ENCODE measurements around the gene FGFRL1.
"Not testable (repeated sequence)": the region's sequence is repeated elsewhere in the genome, so short reads cannot be mapped to it uniquely, and the experiment has no call there.

Gene FGFRL1

GRCh38 chr4:1041936-1042330 lies 30.5 kb downstream of the FGFRL1 start:
- no peak for DNase-seq

- no peak for DNase-seq
These were observed 31.1 kb downstream of the FGFRL1 start for GRCh38 chr4:1042352-1043055.

- DNase-seq, result no peak
These were observed 31.7 kb downstream of the FGFRL1 start for GRCh38 chr4:1043162-1043561.

- no peak for DNase-seq
These were observed 32.4 kb downstream of the FGFRL1 start for GRCh38 chr4:1043651-1044468.

GRCh38 chr4:1044469-1045192 lies 33.2 kb downstream of the FGFRL1 start:
- no peak for DNase-seq

GRCh38 chr4:1045193-1045594 lies 33.8 kb downstream of the FGFRL1 start:
- DNase-seq, result no peak

- DNase-seq, result no peak
These were observed 34.3 kb downstream of the FGFRL1 start for GRCh38 chr4:1045595-1046201.

- DNase-seq, result not testable (repeated sequence)
These were observed 35.2 kb downstream of the FGFRL1 start for GRCh38 chr4:1046581-1047011.

GRCh38 chr4:1047106-1047975 lies 35.9 kb downstream of the FGFRL1 start:
- no peak for DNase-seq

- no peak for DNase-seq
These were observed 36.7 kb downstream of the FGFRL1 start for GRCh38 chr4:1047976-1048772.

- no peak for DNase-seq
These were observed 37.6 kb downstream of the FGFRL1 start for GRCh38 chr4:1048773-1049590.

- DNase-seq, result no peak
These were observed 38.1 kb downstream of the FGFRL1 start for GRCh38 chr4:1049591-1049905.

- no peak for DNase-seq
These were observed 39.2 kb downstream of the FGFRL1 start for GRCh38 chr4:1050486-1051213.

- no peak for DNase-seq
These were observed 40.0 kb downstream of the FGFRL1 start for GRCh38 chr4:1051472-1051871.

GRCh38 chr4:1052231-1052671 lies 40.8 kb downstream of the FGFRL1 start:
- DNase-seq, result no peak

GRCh38 chr4:1053080-1053661 lies 41.7 kb downstream of the FGFRL1 start:
- DNase-seq, result no peak

- DNase-seq, result not testable (repeated sequence)
These were observed 42.5 kb downstream of the FGFRL1 start for GRCh38 chr4:1053891-1054290.

GRCh38 chr4:1054696-1055242 lies 43.3 kb downstream of the FGFRL1 start:
- not testable (repeated sequence) for DNase-seq

GRCh38 chr4:1055243-1055701 lies 43.8 kb downstream of the FGFRL1 start:
- not testable (repeated sequence) for DNase-seq

Data from CD4-positive, alpha-beta T cell treated with Interleukin-10 for 1 hour (primary cell).